GM12878 (cell line): Measurements from ENCODE around the gene C2orf66. TPM values are rescaled to one million over a fixed set of nuclear protein-coding genes. Genes with fewer than 3 reads are reported as not detected.

Source experiments
- ATAC-seq: fragments of 200-7000 bp; cut with Tn5 transposase; 3 replicates; pipeline ENCODE4 v1.9.1; 2020; ENCODE audit warnings: mild to moderate bottlenecking, moderate library complexity
- BruUV-seq: library from RNA; stranded (reverse); fragments of 400-500 nt; replicated peaks from 2 replicates; lab custom pipeline; 2021; lab: Mats Ljungman, UMichigan
- CTCF ChIA-PET: fragments of 300-600 bp; sonication (Branson Sonifier 250); formaldehyde crosslinking; extraction: SDS; loops from one replicate; lab custom pipeline; 2021; ENCODE audit warnings: inconsistent platforms; lab: Yijun Ruan, JAX
- POLR2A ChIA-PET: fragments of 350-600 bp; formaldehyde crosslinking; extraction: SDS; loops from one replicate; lab custom pipeline; 2021; ENCODE audit warnings: inconsistent platforms; lab: Charles Lee
- RAD21 ChIA-PET: fragments of 300-600 bp; sonication (Branson Sonifier 250); formaldehyde crosslinking; loops from one replicate; lab custom pipeline; 2023; ENCODE audit warnings: antibody characterized with exemption; ENCODE audit not compliant: unreplicated experiment; lab: Charles Lee
- SMC1A ChIA-PET: fragments of 300-600 bp; sonication (Branson Sonifier 250); formaldehyde crosslinking; loops from one replicate; lab custom pipeline; 2023; ENCODE audit not compliant: unreplicated experiment, uncharacterized antibody; lab: Charles Lee
- DNase-seq: peaks from one replicate; pipeline ENCODE4 v3.0.0-alpha.2; 2011; ENCODE audit warnings: low read depth, low spot score
- FAIRE-seq: peaks from 3 replicates; lab custom pipeline; 2011; peaks lifted over from hg19 to GRCh38; lab: Jason Lieb, UNC
- H2AFZ ChIP-seq: 2 replicates; pipeline ENCODE4 v1.6.0; 2011; ENCODE audit warnings: low read depth, low read length, control low read depth; ENCODE audit not compliant: control insufficient read depth
- H3K27ac ChIP-seq: 2 replicates; pipeline ENCODE4 v1.5.1; 2011; ENCODE audit warnings: control low read depth; ENCODE audit not compliant: control insufficient read depth, insufficient read depth
- H3K27me3 ChIP-seq, 2 experiments: replicated peaks in 1 of 2; 2 replicates each; pipeline versions ENCODE4 v1.6.0 to v1.6.1; 2011; ENCODE audit warnings: low read length in 1 of 2; ENCODE audit not compliant: control insufficient read depth in 2 of 2, insufficient read depth in 2 of 2
- H3K36me3 ChIP-seq, 2 experiments: 2 replicates each; pipeline ENCODE4 v1.5.1; 2011; ENCODE audit warnings: low read length in 1 of 2; ENCODE audit not compliant: control insufficient read depth in 2 of 2, insufficient read depth in 2 of 2
- H3K4me1 ChIP-seq: 2 replicates; pipeline ENCODE4 v1.6.1; 2011; ENCODE audit warnings: mild to moderate bottlenecking, low read length, moderate library complexity, mixed read lengths; ENCODE audit not compliant: control insufficient read depth, insufficient read depth
- H3K4me2 ChIP-seq: 2 replicates; pipeline ENCODE4 v1.6.0; 2011; ENCODE audit warnings: control low read depth; ENCODE audit not compliant: control insufficient read depth, insufficient read depth
- H3K4me3 ChIP-seq: fragments of 200-600 bp; sonication (generic); 2 replicates; pipeline ENCODE4 v1.5.1; 2016
- H3K79me2 ChIP-seq: 2 replicates; pipeline ENCODE4 v1.6.0; 2011; ENCODE audit warnings: low read length; ENCODE audit not compliant: control insufficient read depth, insufficient read depth
- H3K9ac ChIP-seq: 2 replicates; pipeline ENCODE4 v1.8.0; 2011; ENCODE audit warnings: low read length, control low read depth, mixed read lengths; ENCODE audit not compliant: control insufficient read depth, insufficient read depth
- H3K9me3 ChIP-seq: replicated peaks from 3 replicates; pipeline ENCODE4 v1.5.1; 2011; ENCODE audit warnings: mild to moderate bottlenecking, low read length; ENCODE audit not compliant: control insufficient read depth, insufficient read depth
- H4K20me1 ChIP-seq: 2 replicates; pipeline ENCODE4 v1.6.0; 2011; ENCODE audit not compliant: control insufficient read depth, insufficient read depth
- CBFB ChIP-seq: IDR thresholded peaks from 2 replicates; pipeline ENCODE4 v1.6.1; 2016; ENCODE audit warnings: antibody characterized with exemption, low read depth
- CREB1 ChIP-seq: IDR thresholded peaks from 2 replicates; pipeline ENCODE4 v1.6.1; 2012; ENCODE audit warnings: low read depth, mild to moderate bottlenecking, inconsistent platforms
- FOXK2 ChIP-seq: fragments of 450-650 bp; IDR thresholded peaks from 2 replicates; pipeline ENCODE4 v1.6.1; 2017; ENCODE audit warnings: mild to moderate bottlenecking, moderate library complexity
- IRF4 ChIP-seq: IDR thresholded peaks from 2 replicates; pipeline ENCODE4 v1.6.1; 2011; ENCODE audit warnings: low read depth, low read length
- NFXL1 ChIP-seq: fragments of 450-650 bp; IDR thresholded peaks from 2 replicates; pipeline ENCODE4 v1.6.1; 2017; ENCODE audit warnings: antibody characterized with exemption, mild to moderate bottlenecking, borderline replicate concordance
- WGBS: methylation state at CpG from one replicate; pipeline ENCODE4 v1.1.6; 2016; ENCODE audit warnings: low lambda C conversion rate; ENCODE audit not compliant: insufficient replicate concordance, insufficient coverage; ENCODE audit errors: missing lambda C conversion rate; 5-methylcytosine and 5-hydroxymethylcytosine counted together
- in situ Hi-C: fragments of 300-500 bp; cut with MboI; formaldehyde crosslinking; loops from 9 replicates; pipeline ENCODE4 v1.14.3; 2018; ENCODE audit warnings: mixed read lengths
- intact Hi-C: fragments of 100-400 bp; cut with micrococcal nuclease; formaldehyde crosslinking; loops from one replicate; pipeline ENCODE4 v1.14.2; 2022; ENCODE audit not compliant: unreplicated experiment
- polyA plus RNA-seq, 11 experiments: library from polyadenylated mRNA; depleted of rRNA in 4 of 11; unstranded in 6 of 11; stranded (reverse) in 5 of 11; fragments of >200 nt; fragmentation: Nextera tagmentation in 4 of 11; fragmentation: Illumina TruSeq in 1 of 11; extraction: Ambion mirVana in 4 of 11; extraction: Trizol in 1 of 11; gene quantifications; 1 replicate in 1 of 11; 2 replicates in 10 of 11; pipeline versions ENCODE4 v1.2.1 to v1.2.3, GENCODE V29; 2011 to 2016; ENCODE audit warnings: inconsistent platforms in 2 of 11, missing spikeins in 2 of 11, low read depth in 1 of 11
- total RNA-seq, 4 experiments: library from RNA; depleted of rRNA in 3 of 4; stranded (reverse); fragments of >200 nt in 3 of 4; fragmentation: Illumina TruSeq in 1 of 4; extraction: Trizol in 1 of 4; gene quantifications; 2 replicates each; pipeline versions ENCODE4 v1.2.1 to v1.2.3, GENCODE V29; 2013 to 2021
- TF ChIP-seq, protein P1 (sequence below): IDR thresholded peaks from 2 replicates; pipeline ENCODE4 v1.6.1; 2011; ENCODE audit warnings: low read depth, mild to moderate bottlenecking, low read length, moderate library complexity, borderline replicate concordance; ENCODE audit errors: extremely low read depth
- TF ChIP-seq, protein P2 (sequence below): fragments of 450-650 bp; IDR thresholded peaks from 2 replicates; pipeline ENCODE4 v1.6.1; 2016; ENCODE audit warnings: mild to moderate bottlenecking, moderate library complexity, borderline replicate concordance
- TF ChIP-seq, protein P3 (sequence below): IDR thresholded peaks from 2 replicates; pipeline ENCODE4 v1.6.1; 2011; ENCODE audit warnings: low read depth, low read length, improper control_type of control experiment, borderline replicate concordance
- TF ChIP-seq, protein P4 (sequence below): IDR thresholded peaks from 2 replicates; pipeline ENCODE4 v1.6.1; 2012; ENCODE audit warnings: low read length, inconsistent platforms
- TF ChIP-seq, protein P5 (sequence below): fragments of 450-650 bp; IDR thresholded peaks from 2 replicates; pipeline ENCODE4 v1.6.1; 2017; ENCODE audit warnings: mild to moderate bottlenecking, moderate library complexity

Gene C2orf66
- total and polyA plus RNA-seq, 10 of the 15 experiments (the other 5 are each of a cell fraction or from before 2014, with no cell fraction given) = 0.04 to 0.10 (median 0.07) TPM; not detected in 7

DNA sequence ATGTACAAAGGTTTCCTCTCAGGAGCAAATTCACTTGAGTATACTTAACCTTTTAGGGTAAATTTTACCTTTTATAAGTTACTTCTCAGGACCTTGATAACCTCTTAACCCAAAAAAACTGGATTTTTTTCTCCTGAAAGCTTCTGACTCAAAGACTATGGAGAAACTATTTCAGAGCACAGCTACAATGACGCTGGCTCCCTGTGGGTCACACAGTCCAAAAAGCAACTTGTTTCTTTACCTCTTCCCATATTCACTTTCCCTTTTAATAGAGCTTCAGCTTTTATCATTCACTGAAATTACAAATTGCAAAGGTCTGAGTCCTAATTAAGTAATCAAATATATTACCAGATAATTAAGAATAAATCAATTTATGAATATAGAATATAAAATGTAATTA lies 42.1 kb downstream of the C2orf66 start:
- H3K4me3 ChIP-seq = no peak overlapping the region
- H3K36me3 ChIP-seq = peaks cover 2 to 8% of the 10 kb centered on the region in 2 experiments; a peak in 3 of 4 replicates
- H3K4me1 ChIP-seq = no peaks in the 10 kb centered on the region
- no peaks in the 10 kb centered on the region for H3K27me3 ChIP-seq
- FAIRE-seq (no peak), ATAC-seq (no peak), DNase-seq (no peak)
- no peaks in the 10 kb centered on the region for H3K79me2 ChIP-seq
- intact Hi-C loops (no loop called here), in situ Hi-C loops (no loop called here)
- ChIA-PET SMC1A (interaction anchor here (1.8 kb wide), 1 partner anchor 16 kb away, joined by 6 read pairs; no protein-coding TSS in a partner anchor), POLR2A (no interaction called here), RAD21 (no interaction called here), CTCF (interaction anchor here (1.9 to 2.3 kb wide), 2 partner anchors 15 to 16 kb away, joined by 5 to 21 read pairs; no protein-coding TSS in a partner anchor)
- H3K9me3 ChIP-seq = no peaks in the 10 kb centered on the region
- no peak overlapping the region for H2AFZ ChIP-seq
- no peak overlapping the region for H3K27ac ChIP-seq
- H3K4me2 ChIP-seq = no peak overlapping the region
- WGBS = 96% methylated on average over 1 of the region's 1 CpG
- no peak overlapping the region for H3K9ac ChIP-seq
- no peaks in the 10 kb centered on the region for H4K20me1 ChIP-seq
- BruUV-seq = no TSS peak
- TF ChIP-seq CBFB (no peak), IRF4 (no peak), CREB1 (no peak), FOXK2 (no peak), NFXL1 (no peak)
- TF ChIP-seq, protein P1, sequence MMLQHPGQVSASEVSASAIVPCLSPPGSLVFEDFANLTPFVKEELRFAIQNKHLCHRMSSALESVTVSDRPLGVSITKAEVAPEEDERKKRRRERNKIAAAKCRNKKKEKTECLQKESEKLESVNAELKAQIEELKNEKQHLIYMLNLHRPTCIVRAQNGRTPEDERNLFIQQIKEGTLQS = no peak
- TF ChIP-seq, protein P2, sequence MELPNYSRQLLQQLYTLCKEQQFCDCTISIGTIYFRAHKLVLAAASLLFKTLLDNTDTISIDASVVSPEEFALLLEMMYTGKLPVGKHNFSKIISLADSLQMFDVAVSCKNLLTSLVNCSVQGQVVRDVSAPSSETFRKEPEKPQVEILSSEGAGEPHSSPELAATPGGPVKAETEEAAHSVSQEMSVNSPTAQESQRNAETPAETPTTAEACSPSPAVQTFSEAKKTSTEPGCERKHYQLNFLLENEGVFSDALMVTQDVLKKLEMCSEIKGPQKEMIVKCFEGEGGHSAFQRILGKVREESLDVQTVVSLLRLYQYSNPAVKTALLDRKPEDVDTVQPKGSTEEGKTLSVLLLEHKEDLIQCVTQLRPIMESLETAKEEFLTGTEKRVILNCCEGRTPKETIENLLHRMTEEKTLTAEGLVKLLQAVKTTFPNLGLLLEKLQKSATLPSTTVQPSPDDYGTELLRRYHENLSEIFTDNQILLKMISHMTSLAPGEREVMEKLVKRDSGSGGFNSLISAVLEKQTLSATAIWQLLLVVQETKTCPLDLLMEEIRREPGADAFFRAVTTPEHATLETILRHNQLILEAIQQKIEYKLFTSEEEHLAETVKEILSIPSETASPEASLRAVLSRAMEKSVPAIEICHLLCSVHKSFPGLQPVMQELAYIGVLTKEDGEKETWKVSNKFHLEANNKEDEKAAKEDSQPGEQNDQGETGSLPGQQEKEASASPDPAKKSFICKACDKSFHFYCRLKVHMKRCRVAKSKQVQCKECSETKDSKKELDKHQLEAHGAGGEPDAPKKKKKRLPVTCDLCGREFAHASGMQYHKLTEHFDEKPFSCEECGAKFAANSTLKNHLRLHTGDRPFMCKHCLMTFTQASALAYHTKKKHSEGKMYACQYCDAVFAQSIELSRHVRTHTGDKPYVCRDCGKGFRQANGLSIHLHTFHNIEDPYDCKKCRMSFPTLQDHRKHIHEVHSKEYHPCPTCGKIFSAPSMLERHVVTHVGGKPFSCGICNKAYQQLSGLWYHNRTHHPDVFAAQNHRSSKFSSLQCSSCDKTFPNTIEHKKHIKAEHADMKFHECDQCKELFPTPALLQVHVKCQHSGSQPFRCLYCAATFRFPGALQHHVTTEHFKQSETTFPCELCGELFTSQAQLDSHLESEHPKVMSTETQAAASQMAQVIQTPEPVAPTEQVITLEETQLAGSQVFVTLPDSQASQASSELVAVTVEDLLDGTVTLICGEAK = no peak
- TF ChIP-seq, protein P3, sequence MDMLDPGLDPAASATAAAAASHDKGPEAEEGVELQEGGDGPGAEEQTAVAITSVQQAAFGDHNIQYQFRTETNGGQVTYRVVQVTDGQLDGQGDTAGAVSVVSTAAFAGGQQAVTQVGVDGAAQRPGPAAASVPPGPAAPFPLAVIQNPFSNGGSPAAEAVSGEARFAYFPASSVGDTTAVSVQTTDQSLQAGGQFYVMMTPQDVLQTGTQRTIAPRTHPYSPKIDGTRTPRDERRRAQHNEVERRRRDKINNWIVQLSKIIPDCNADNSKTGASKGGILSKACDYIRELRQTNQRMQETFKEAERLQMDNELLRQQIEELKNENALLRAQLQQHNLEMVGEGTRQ = no peak
- TF ChIP-seq, protein P4, sequence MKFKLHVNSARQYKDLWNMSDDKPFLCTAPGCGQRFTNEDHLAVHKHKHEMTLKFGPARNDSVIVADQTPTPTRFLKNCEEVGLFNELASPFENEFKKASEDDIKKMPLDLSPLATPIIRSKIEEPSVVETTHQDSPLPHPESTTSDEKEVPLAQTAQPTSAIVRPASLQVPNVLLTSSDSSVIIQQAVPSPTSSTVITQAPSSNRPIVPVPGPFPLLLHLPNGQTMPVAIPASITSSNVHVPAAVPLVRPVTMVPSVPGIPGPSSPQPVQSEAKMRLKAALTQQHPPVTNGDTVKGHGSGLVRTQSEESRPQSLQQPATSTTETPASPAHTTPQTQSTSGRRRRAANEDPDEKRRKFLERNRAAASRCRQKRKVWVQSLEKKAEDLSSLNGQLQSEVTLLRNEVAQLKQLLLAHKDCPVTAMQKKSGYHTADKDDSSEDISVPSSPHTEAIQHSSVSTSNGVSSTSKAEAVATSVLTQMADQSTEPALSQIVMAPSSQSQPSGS = no peak
- TF ChIP-seq, protein P5, sequence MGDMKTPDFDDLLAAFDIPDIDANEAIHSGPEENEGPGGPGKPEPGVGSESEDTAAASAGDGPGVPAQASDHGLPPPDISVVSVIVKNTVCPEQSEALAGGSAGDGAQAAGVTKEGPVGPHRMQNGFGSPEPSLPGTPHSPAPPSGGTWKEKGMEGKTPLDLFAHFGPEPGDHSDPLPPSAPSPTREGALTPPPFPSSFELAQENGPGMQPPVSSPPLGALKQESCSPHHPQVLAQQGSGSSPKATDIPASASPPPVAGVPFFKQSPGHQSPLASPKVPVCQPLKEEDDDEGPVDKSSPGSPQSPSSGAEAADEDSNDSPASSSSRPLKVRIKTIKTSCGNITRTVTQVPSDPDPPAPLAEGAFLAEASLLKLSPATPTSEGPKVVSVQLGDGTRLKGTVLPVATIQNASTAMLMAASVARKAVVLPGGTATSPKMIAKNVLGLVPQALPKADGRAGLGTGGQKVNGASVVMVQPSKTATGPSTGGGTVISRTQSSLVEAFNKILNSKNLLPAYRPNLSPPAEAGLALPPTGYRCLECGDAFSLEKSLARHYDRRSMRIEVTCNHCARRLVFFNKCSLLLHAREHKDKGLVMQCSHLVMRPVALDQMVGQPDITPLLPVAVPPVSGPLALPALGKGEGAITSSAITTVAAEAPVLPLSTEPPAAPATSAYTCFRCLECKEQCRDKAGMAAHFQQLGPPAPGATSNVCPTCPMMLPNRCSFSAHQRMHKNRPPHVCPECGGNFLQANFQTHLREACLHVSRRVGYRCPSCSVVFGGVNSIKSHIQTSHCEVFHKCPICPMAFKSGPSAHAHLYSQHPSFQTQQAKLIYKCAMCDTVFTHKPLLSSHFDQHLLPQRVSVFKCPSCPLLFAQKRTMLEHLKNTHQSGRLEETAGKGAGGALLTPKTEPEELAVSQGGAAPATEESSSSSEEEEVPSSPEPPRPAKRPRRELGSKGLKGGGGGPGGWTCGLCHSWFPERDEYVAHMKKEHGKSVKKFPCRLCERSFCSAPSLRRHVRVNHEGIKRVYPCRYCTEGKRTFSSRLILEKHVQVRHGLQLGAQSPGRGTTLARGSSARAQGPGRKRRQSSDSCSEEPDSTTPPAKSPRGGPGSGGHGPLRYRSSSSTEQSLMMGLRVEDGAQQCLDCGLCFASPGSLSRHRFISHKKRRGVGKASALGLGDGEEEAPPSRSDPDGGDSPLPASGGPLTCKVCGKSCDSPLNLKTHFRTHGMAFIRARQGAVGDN = no peak
